Mesenchymal stem cell (in vitro differentiated cells and primary cell): Measurements from ENCODE around the gene FUZ.

ENCODE experiments used
- DNase-seq: peaks from one replicate; pipeline ENCODE4 v3.0.0-alpha.2; 2013
- H2AFZ ChIP-seq: one replicate; pipeline ENCODE4 v1.6.1; 2013; ENCODE audit warnings: low read depth, mild to moderate bottlenecking, control low read depth, inconsistent platforms, low read length, moderate library complexity
- H2AK5ac ChIP-seq: 2 replicates; pipeline ENCODE4 v1.6.1; 2013; ENCODE audit warnings: low read length, moderate library complexity, mild to moderate bottlenecking, inconsistent platforms; ENCODE audit not compliant: severe bottlenecking
- H2BK120ac ChIP-seq: one replicate; pipeline ENCODE4 v1.6.1; 2013; ENCODE audit warnings: low read depth, mild to moderate bottlenecking, inconsistent platforms, low read length, moderate library complexity
- H2BK12ac ChIP-seq, 2 experiments: one replicate each; pipeline ENCODE4 v1.6.1; 2013; ENCODE audit warnings: inconsistent platforms in 2 of 2, low read length in 2 of 2, mild to moderate bottlenecking in 2 of 2, moderate library complexity in 2 of 2, control low read depth in 1 of 2
- H2BK15ac ChIP-seq: one replicate; pipeline ENCODE4 v1.6.1; 2013; ENCODE audit warnings: mild to moderate bottlenecking, low read depth, inconsistent platforms; ENCODE audit not compliant: poor library complexity, severe bottlenecking
- H2BK5ac ChIP-seq: 2 replicates; pipeline ENCODE4 v1.6.1; 2013; ENCODE audit warnings: low read depth, mild to moderate bottlenecking, low read length, control low read depth, inconsistent platforms; ENCODE audit not compliant: poor library complexity, severe bottlenecking
- H3K14ac ChIP-seq, 2 experiments: one replicate each; pipeline ENCODE4 v1.6.1; 2013; ENCODE audit warnings: inconsistent platforms in 2 of 2, low read length in 2 of 2, control low read depth in 1 of 2, mild to moderate bottlenecking in 1 of 2, moderate library complexity in 1 of 2
- H3K18ac ChIP-seq, 2 experiments: one replicate each; pipeline ENCODE4 v1.6.1; 2013; ENCODE audit warnings: inconsistent platforms in 2 of 2, low read length in 2 of 2, control low read depth in 1 of 2, low read depth in 1 of 2, mild to moderate bottlenecking in 1 of 2
- H3K23ac ChIP-seq, 2 experiments: one replicate each; pipeline ENCODE4 v1.6.1; 2013; ENCODE audit warnings: inconsistent platforms in 2 of 2, low read length in 2 of 2, mild to moderate bottlenecking in 2 of 2, moderate library complexity in 2 of 2, control low read depth in 1 of 2
- H3K27ac ChIP-seq: 2 replicates; pipeline ENCODE4 v1.5.1; 2013; ENCODE audit warnings: mild to moderate bottlenecking, moderate library complexity, low read length, control low read depth, inconsistent platforms; ENCODE audit not compliant: poor library complexity, severe bottlenecking
- H3K27me3 ChIP-seq, 2 experiments: 2 replicates each; pipeline versions ENCODE4 v1.6.1 to v1.7.0; 2013; ENCODE audit warnings: low read length in 2 of 2, mild to moderate bottlenecking in 2 of 2, moderate library complexity in 2 of 2, control low read depth in 1 of 2, inconsistent platforms in 1 of 2; ENCODE audit not compliant: control insufficient read depth in 1 of 2, insufficient read depth in 1 of 2
- H3K36me3 ChIP-seq, 2 experiments: 2 replicates each; pipeline versions ENCODE4 v1.6.1 to v1.7.0; 2013; ENCODE audit warnings: low read length in 2 of 2, control low read depth in 1 of 2, inconsistent platforms in 1 of 2, low read depth in 1 of 2, mild to moderate bottlenecking in 1 of 2; ENCODE audit not compliant: insufficient read depth in 2 of 2, control insufficient read depth in 1 of 2
- H3K4ac ChIP-seq, 2 experiments: one replicate each; pipeline ENCODE4 v1.6.1; 2013; ENCODE audit warnings: inconsistent platforms in 2 of 2, low read length in 2 of 2, mild to moderate bottlenecking in 2 of 2, moderate library complexity in 2 of 2, control low read depth in 1 of 2, low read depth in 1 of 2
- H3K4me1 ChIP-seq: 2 replicates; pipeline ENCODE4 v1.6.1; 2013; ENCODE audit warnings: low read depth, low read length, control low read depth; ENCODE audit not compliant: control insufficient read depth, insufficient read depth
- H3K4me2 ChIP-seq: 2 replicates; pipeline ENCODE4 v1.6.1; 2013; ENCODE audit warnings: low read length, mild to moderate bottlenecking, inconsistent platforms; ENCODE audit not compliant: poor library complexity, severe bottlenecking
- H3K4me3 ChIP-seq, 2 experiments: 2 replicates each; pipeline versions ENCODE4 v1.5.1 to v1.7.0; 2013; ENCODE audit warnings: low read length in 2 of 2, mild to moderate bottlenecking in 2 of 2, control low read depth in 1 of 2, low read depth in 1 of 2; ENCODE audit not compliant: insufficient read depth in 1 of 2
- H3K79me1 ChIP-seq: replicated peaks from 2 replicates; pipeline ENCODE4 v1.6.1; 2013; ENCODE audit warnings: mild to moderate bottlenecking, control low read depth, low read length, inconsistent platforms; ENCODE audit not compliant: poor library complexity, severe bottlenecking
- H3K9ac ChIP-seq: 2 replicates; pipeline ENCODE4 v1.7.0; 2013; ENCODE audit warnings: mild to moderate bottlenecking, low read length, moderate library complexity
- H3K9me3 ChIP-seq: 2 replicates; pipeline ENCODE4 v1.7.0; 2013; ENCODE audit warnings: mild to moderate bottlenecking, low read length; ENCODE audit not compliant: control insufficient read depth
- H4K8ac ChIP-seq: one replicate; pipeline ENCODE4 v1.6.1; 2013; ENCODE audit warnings: inconsistent platforms, mild to moderate bottlenecking, low read length, moderate library complexity
- H4K91ac ChIP-seq: one replicate; pipeline ENCODE4 v1.6.1; 2013; ENCODE audit warnings: mild to moderate bottlenecking, low read length, inconsistent platforms
- WGBS: methylation state at CpG from one replicate; pipeline ENCODE4 v1.1.7; 2013; ENCODE audit warnings: mixed read lengths; 5-methylcytosine and 5-hydroxymethylcytosine counted together

The FUZ gene

GRCh38 chr19:49850221-49850486 lies 37.1 kb upstream of the FUZ start:
- Histone ChIP-seq H2BK12ac (no peak overlapping the region), H3K14ac (no peak overlapping the region), H4K8ac (no peak overlapping the region), H3K4me2 (peak overlapping the region; percentile 42), H3K27ac (peak overlapping the region; percentile 21), H3K4me3 (peak overlapping the region in 1 of 2 experiments; percentile 86), H2BK120ac (no peak overlapping the region), H2BK15ac (no peak overlapping the region), H3K9me3 (no peaks in the 10 kb centered on the region), H2AK5ac (no peak overlapping the region), H3K36me3 (peaks cover 6 to 10% of the 10 kb centered on the region in 2 experiments), H3K4me1 (peaks cover 30% of the 10 kb centered on the region), H3K27me3 (no peaks in the 10 kb centered on the region), H3K79me1 (peaks cover 13% of the 10 kb centered on the region), H3K18ac (peak overlapping the region in 1 of 2 experiments; percentile 57), H4K91ac (no peak overlapping the region), H2AFZ (no peak overlapping the region), H3K23ac (no peak overlapping the region), H2BK5ac (no peak overlapping the region), H3K4ac (no peak overlapping the region), H3K9ac (peak overlapping the region; percentile 98)
- DNase-seq = no peak
- WGBS = 89% methylated on average over 7 of the region's 12 CpGs

DNA sequence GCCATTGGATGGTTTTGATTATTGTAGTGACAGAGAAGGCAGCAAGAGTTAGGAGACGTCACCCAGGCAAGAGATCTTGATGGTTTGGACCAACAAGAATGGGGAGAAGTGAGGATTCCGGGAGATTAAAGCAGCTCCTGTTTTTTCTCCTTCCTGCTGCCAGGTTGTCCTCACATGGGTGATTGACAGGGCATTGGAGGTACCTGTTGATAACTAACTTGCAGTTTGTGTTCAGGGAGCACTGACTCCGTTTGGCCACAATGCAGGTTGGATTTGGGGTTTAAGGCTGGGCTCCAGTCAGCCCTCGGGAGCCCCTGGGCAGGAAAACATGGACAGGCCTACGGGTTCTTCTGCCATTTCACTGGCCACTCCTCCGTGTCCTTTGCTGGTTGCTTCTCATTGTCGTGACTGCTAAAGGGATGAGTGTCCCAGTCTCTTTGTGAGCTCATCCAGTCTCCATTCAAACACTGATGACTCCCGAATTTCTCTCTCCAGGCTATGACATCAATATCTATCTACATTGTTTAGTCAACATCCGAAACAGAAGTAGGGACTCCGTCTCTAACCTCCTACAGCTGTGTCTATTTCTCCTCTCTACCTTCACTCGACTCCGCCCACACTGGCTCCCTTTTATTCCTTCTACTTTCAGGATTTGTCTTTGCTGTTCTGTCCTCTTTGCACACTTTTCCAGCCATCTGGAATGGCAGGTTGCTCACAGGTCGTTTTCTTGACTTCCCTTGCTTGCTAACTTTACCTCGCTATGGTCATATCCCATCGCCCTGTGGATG lies 36.5 kb upstream of the FUZ start:
- Histone ChIP-seq H3K14ac (no peak overlapping the region), H2BK5ac (no peak overlapping the region), H4K8ac (no peak overlapping the region), H2BK12ac (no peak overlapping the region), H3K18ac (no peak overlapping the region), H2BK15ac (no peak overlapping the region), H3K79me1 (peaks cover 13% of the 10 kb centered on the region), H3K23ac (no peak overlapping the region), H3K9ac (peak overlapping the region; percentile 98), H3K36me3 (peaks cover 2 to 4% of the 10 kb centered on the region in 2 experiments), H4K91ac (no peak overlapping the region), H3K4me1 (peaks cover 28% of the 10 kb centered on the region), H2AK5ac (no peak overlapping the region), H3K4me3 (peak overlapping the region in 1 of 2 experiments; percentile 86), H2AFZ (no peak overlapping the region), H3K4ac (no peak overlapping the region), H2BK120ac (no peak overlapping the region), H3K27ac (no peak overlapping the region), H3K27me3 (no peaks in the 10 kb centered on the region), H3K9me3 (no peaks in the 10 kb centered on the region), H3K4me2 (no peak overlapping the region)
- DNase-seq = no peak
- WGBS = 96% methylated on average over 15 of the region's 15 CpGs

DNA sequence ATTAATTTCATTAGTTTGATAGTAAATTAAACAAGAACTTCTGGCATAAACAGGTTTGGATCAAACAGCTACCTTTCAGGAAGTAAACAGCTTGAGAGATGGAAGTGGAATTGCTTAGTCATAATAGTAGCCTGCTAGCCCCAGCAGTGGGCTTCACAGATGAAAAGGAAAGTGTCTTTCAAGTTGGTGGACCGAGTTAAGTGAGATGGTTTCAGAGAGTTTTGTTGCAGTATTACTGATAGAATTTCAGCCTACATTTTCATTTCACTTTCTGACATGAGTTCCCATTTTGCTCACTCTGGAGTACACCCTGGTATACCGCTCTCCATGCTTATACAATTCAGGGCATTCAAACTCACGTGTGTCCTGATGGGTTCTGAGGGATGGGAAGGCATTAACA lies 35.8 kb upstream of the FUZ start:
- H4K91ac ChIP-seq = no peak overlapping the region
- 97% methylated on average over 2 of the region's 3 CpGs for WGBS
- H3K23ac ChIP-seq = no peak overlapping the region
- H2AK5ac ChIP-seq = no peak overlapping the region
- no peak overlapping the region for H2BK120ac ChIP-seq
- H3K4me3 ChIP-seq = no peak overlapping the region
- no peak overlapping the region for H2AFZ ChIP-seq
- no peak overlapping the region for H2BK5ac ChIP-seq
- no peak overlapping the region for H3K27ac ChIP-seq
- H3K14ac ChIP-seq = no peak overlapping the region
- H3K9ac ChIP-seq = no peak overlapping the region
- peaks cover 13% of the 10 kb centered on the region for H3K79me1 ChIP-seq
- no peak overlapping the region for H4K8ac ChIP-seq
- H3K4me1 ChIP-seq = peaks cover 23% of the 10 kb centered on the region
- no peak for DNase-seq
- H3K27me3 ChIP-seq = no peaks in the 10 kb centered on the region
- no peak overlapping the region for H3K4me2 ChIP-seq
- no peaks in the 10 kb centered on the region for H3K9me3 ChIP-seq
- H2BK12ac ChIP-seq = no peak overlapping the region
- H3K4ac ChIP-seq = no peak overlapping the region
- H2BK15ac ChIP-seq = no peak overlapping the region
- H3K18ac ChIP-seq = no peak overlapping the region
- H3K36me3 ChIP-seq = peaks cover 0 to 2% of the 10 kb centered on the region in 2 experiments

DNA sequence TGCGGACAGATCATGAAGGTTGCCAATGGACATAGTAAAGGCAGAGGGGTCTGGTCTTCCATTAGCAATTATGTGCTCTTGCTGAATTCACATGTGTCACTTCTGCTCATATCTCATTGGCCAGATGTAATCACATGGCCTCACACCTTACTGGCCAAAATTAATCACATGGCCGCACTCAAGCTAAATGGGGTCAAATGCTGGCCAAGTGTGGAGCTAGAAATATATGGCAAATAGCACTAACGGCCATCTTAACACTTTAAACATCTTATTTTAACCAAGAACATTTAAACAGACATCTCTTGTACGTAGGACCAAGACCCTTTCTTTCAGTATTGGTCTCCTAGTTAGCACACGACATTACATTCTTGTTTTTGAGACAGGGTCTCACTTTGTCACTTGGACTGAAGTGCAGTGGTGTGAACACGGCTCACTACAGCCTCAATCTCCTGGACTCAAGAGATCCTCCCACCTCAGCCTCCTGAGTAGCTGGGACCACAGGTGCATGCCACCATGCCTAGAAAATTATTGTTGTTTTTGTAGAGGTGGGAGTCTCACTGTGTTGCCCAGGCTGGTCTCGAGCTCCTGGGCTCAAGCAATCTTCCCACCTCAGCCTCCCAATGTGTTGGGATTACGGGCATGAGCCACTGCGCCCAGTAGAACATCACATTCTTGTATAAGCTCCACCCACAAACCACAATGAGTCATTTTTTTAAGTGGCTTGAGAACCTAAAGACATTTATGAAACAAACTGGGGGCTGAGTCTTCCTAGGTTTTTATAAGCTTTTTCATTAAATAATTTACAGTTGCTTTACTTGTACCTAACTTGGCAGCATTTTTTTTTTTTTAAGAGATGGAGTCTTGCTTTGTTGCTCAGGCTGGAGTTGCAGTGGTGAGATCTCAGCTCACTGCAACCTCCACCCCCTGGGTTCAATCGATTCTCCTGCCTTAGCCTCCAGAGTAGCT lies 34.9 kb upstream of the FUZ start:
- Histone ChIP-seq H3K23ac (no peak overlapping the region), H3K4me1 (peaks cover 19% of the 10 kb centered on the region), H3K9ac (no peak overlapping the region), H3K4me2 (no peak overlapping the region), H2AK5ac (no peak overlapping the region), H3K36me3 (peaks cover 0 to 2% of the 10 kb centered on the region in 2 experiments), H2BK120ac (no peak overlapping the region), H3K79me1 (peaks cover 13% of the 10 kb centered on the region), H2BK5ac (no peak overlapping the region), H2AFZ (no peak overlapping the region), H3K4ac (no peak overlapping the region), H4K8ac (no peak overlapping the region), H2BK12ac (peak overlapping the region in 1 of 2 experiments; percentile 15), H3K14ac (no peak overlapping the region), H3K9me3 (no peaks in the 10 kb centered on the region), H3K27me3 (no peaks in the 10 kb centered on the region), H4K91ac (no peak overlapping the region), H3K18ac (peak overlapping the region in 1 of 2 experiments; percentile 69), H3K27ac (peak overlapping the region; percentile 53), H2BK15ac (no peak overlapping the region), H3K4me3 (no peak overlapping the region)
- peak; percentile 94 for DNase-seq
- 95% methylated on average over 6 of the region's 10 CpGs for WGBS
